DMS114 treated with DMSO at 0.1 percent for 48 hours (cell line): Measurements from ENCODE around the gene MACROD2.

ENCODE experiments used
- DNase-seq: peaks from one replicate; lab custom pipeline; 2025; ENCODE audit not compliant: unreplicated experiment; lab: John Stamatoyannopoulos, UW

MACROD2 gene

DNA sequence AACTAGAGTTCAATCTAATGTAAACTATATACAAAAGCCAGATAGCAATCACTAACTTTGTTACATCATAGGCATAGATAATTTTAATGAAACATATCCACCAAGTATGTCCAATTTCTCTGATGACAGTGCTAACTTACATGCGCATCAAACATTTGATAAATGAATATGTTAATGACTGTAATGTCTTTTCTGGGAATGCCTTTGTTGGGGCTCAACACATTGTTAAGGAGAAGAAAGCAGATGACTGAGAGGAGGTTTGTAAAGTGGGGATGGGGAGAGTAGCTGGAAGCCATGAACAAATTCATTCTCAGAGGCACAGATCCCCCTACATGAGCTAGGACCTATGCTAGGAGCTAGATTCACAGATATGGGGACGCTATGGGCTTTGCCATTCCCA lies 1627.9 kb downstream of the MACROD2 start:
- no peak for DNase-seq

- DNase-seq: no peak
Measured at GRCh38 chr20:15625981-15626380, 1630.7 kb downstream of the MACROD2 start.

DNA sequence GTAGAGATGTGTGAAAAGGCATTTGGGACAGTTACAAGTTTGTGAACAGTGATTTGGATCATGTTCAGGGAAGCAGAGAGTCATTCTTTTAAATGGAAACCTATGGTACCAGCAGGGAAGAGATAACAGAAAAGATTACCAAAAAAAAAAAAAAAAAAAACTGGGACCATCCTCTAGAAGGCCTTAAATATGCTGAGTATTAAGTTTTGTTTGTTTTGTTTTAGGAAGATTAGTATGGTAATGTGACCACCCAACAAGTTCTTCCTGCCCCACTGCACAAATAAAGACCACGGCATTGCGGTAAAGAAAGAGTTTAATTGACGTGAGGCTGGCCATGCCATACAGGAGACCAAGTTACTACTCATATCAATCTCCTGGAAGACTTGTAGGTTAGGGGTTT lies 1631.8 kb downstream of the MACROD2 start:
- DNase-seq: no peak

DNA sequence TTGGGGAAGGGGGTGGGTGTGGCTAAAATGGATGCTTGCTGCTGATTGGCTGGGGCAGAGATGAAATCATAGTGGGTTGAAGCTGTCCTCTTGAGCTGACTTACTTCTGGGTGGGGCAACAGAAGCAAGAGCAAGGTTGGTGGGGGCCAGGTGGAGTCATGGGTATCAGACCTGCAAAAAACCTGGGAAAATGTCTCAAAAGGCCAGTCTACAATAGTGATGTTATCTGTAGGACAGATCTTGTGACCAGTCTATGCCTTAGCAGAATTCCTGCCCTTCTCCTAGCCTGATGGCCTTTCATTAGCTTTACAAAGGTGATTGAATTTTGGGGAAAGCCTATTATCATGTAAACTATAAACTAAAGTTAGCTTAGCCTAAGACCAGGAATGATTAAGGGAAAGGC lies 1632.2 kb downstream of the MACROD2 start:
- no peak for DNase-seq

GRCh38 chr20:15628851-15629353 lies 1633.6 kb downstream of the MACROD2 start:
- no peak for DNase-seq

DNA sequence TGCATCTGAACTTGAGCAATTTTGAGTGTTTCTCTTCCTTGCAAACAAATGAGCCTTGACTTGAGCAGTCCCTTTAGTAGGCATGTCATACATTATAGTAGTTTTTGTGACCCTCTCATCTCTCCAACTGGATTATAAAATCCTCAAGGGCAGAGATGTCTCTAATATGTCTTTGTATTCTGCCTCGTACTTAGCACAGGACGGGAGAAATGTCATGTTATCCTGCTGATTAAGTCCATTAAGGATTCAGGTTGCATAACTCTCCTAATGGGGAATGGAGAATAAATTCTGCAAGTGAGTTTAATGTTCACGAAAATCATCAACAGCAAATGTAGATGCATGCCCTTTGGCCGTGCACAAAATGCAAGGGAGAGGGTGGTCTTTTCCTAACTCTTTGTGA lies 1635.0 kb downstream of the MACROD2 start:
- no peak for DNase-seq

GRCh38 chr20:15632680-15633079 lies 1637.4 kb downstream of the MACROD2 start:
- DNase-seq: no peak

DNA sequence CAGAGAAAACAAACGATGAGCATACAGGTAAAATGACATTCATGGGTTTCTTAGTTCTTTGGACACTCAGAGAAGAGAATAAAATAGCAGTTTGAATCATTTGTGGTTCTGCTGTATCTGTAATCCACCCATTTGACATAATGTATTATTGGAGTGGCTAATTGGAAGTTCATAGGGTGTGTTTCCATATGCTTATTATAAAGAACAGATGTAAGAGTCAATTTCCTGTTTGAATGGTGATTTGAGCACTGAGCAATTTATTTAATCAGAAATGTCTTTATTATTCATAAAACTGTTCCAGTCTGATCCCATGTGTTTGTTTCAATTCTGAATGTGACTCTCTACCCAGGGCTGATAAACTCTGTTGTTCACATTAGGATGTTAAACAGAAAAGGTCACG lies 1638.8 kb downstream of the MACROD2 start:
- DNase-seq: no peak

DNA sequence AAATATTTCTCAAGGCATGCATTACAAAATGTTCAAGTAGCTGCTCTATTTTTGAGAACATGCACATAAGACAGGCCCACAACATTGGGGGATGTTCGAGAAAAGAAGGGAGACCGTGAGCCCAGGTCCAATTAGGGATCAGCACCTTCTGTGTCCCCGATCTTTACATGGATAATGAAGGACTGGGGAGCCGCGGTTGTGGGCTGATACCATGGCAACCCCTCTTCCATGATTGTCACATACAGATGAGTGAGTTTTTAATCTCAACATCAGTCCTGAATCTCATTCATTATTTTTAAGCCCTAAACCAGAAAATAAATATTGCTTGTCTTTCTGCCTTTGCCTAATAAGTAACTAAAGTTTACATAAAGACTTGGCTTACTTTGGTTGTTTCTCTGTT lies 1642.2 kb downstream of the MACROD2 start:
- no peak for DNase-seq

DNA sequence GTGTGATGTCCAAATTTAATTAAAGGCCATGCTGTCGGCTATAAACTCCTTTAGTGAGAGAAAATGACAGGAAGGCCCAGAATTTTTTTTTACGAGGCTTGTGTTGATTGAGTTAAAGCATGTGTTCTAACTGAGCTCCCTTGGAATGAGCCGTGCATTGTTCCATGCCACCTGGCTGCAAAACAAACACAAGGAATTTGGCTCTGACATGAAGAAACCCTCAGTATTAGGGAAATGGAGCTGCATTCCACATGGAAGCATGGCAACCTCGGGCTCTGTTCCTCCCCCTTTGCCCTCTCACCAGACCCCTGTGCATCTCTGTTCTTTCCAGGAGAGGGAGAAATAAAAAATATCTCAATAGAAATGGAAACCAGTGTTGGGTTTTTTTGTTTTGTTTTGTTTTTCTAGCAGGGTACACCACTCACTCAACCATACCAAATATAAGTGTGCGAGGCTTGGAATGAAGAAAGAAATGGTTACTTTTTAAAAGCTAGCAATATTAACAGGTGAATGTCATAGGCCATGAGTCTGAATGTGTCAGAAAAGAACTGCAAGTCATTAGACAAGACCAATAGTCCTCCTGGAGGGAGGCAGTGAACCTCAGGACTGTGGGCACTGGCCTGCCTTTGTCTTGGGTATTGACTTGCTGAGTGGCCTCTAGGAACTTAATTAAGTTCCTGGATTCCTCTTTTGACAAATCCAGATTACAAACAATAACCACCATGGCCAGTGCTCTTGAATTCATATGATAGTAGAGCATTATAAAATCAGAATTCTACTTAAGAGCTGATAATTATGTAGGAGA lies 1642.8 kb downstream of the MACROD2 start:
- no peak for DNase-seq

DNA sequence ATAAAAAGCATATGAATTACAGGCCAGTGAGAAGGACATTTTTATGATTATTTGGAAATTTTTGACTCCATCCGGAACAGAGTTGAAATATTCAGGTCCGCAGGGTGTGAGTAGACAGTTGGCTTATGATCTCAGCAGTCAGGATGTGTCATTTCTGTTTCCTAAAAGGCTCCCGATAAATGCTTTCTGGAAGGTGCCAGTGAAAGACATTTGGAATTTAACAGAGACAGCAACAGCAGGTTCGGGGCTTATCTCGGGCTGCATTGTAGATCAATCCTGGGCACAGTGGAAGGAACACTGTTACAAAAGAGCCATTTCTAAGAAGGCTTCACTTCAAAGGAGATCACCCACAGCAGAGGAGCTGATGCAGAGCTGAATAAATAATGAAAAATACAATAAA lies 1643.5 kb downstream of the MACROD2 start:
- no peak for DNase-seq

- no peak for DNase-seq
Measured at GRCh38 chr20:15639839-15640238, 1644.5 kb downstream of the MACROD2 start.

DNA sequence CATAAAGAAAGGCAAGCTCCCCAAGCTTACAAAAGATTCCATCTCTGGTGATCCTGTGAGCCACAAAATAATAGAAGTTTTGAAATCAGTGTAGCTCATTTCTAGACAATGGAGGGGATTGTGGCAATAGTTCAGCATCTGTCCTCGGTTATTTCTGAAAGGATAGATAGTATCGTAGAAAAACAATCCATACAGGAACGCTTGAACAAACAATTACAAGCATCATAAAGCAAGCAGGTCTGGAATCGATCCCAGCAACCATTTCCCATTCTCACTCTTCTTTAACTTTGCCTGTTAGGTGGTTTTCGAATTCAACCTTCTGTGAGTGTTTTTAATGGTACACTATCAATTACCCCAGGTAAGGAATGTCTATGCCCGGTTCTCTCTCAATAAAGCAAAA lies 1646.8 kb downstream of the MACROD2 start:
- DNase-seq: no peak

DNA sequence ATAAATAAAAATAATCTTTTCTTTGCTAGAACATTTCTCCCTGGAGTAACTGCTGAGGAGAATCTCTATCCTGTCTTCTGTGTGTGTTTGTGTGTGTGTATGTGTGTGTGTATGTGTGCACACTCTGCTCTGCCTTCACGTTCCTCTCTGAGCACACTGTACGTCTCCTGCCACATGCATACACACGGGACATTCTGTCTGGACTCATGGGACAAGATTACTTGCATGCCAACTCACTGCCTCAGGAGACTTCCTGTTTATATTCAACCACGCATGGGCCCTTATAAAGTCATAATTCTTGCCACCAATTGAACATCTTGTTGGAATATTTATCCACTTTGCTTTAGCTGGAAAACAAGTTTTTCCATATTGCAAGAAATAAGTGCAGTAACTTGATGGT lies 1647.4 kb downstream of the MACROD2 start:
- DNase-seq: no peak

- DNase-seq: no peak
Measured at GRCh38 chr20:15643713-15644112, 1648.4 kb downstream of the MACROD2 start.

- no peak for DNase-seq
Measured at GRCh38 chr20:15645816-15646215, 1650.5 kb downstream of the MACROD2 start.

DNA sequence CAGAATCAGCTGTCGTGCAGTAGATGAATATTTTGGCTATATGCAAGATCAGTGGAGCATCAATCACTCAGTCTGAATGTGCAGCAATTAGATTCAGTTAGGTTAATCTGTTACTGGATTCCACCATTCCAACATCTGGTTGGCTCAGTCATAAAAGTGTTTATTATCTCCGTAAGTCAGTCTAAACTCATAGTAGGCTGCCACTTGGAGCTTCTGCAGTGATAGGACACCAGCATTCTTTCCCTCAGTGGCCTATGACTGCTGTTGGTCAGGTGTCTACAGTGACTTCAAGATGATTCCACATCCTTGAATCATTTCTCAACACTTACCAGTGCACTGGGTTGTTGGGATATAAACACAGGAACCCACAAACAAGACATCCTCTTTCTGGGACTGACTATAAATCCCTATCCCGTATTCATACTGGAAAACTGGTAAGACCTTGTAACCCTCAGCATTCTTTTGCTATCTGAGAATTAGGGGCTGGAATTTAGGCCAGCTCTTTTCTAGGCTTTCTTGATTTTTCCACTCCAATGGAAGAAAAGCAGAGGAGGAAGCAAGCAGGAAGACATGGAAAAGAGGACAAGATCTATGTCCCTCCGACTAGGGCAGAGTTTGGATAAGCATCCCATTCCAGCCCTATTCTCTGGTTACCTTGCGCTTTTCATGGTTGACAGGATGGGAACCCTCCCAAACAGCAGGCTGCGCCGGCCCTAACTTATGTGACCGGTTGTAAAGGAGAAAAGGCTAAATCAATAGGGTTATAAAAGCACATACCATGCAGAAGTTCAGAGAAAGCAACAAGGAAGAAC lies 1658.3 kb downstream of the MACROD2 start:
- no peak for DNase-seq

DNA sequence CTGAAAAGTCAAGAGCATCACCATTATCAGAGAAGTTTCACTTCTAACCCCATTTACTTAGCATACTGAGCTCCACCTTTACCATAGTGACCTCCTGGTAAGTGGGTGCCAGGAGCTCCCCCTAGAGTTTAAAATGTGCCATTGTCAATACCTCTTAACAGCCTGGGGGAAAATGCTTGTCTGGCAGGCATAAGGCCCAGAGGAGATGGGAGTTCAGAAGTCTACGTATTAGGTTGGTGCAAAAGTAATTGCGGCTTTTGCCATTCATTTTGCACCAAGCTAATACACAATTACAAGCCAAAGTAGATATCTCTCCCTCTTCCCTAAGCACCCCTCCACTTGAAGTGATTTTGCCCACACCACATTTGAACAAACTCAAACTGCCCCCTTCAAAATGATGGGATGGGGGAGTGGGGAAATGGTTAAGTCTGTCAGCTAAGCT lies 1658.9 kb downstream of the MACROD2 start:
- DNase-seq: no peak

GRCh38 chr20:15655295-15655874 lies 1660.1 kb downstream of the MACROD2 start:
- DNase-seq: no peak

DNA sequence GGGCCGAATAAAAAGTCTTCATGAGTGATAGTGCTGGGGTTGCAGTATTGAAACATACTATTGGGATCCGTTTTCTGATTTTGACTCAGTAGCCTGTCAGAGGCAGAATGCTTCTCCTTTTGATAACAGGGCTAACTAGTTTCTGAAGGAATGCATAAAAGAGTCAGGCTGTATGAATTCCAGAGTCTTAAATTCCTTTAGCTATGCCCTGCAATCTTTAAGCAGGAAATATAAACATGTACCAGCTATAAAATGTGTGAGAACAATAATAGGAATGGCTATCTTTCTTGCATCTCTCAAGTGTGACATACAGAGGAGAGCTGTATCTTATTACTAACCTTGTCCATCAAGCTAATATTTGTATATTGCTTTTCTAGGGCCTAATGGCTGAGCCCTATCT lies 1660.8 kb downstream of the MACROD2 start:
- DNase-seq: no peak

- no peak for DNase-seq
Measured at GRCh38 chr20:15658295-15658694, 1663.0 kb downstream of the MACROD2 start.

DNA sequence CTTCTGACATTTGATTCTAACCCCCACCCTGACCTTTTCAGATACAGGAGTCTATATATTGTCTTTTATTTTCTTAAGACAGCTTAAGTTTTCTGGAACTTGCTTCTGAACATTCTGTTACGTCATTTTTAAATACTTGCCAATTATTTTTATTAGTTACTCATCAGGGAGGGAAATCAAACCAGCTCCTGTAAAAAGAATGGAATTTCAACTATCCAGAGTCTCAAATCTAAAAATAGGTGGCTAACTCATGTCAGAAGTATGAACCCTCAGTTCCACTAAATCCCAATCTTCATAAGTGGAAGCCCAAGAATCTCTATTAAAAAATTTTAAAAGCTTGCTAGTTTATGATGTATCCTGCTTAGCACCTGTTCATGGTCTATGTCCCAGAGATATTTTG lies 1677.9 kb downstream of the MACROD2 start:
- DNase-seq: no peak
